HepG2 (cell line): ENCODE measurements around the gene KBTBD13. TPM values are rescaled to one million over a fixed set of nuclear protein-coding genes. Genes with fewer than 3 reads are reported as not detected.

Experiments used
- ARNT2 ChIP-seq: sonication (generic); formaldehyde crosslinking; IDR thresholded peaks from 2 replicates; pipeline ENCODE4 v1.8.0; 2022; ENCODE audit warnings: mild to moderate bottlenecking, low read depth, missing genetic modification reagents, moderate library complexity
- HHEX ChIP-seq: IDR thresholded peaks from 2 replicates; pipeline ENCODE4 v1.6.1; 2016; ENCODE audit warnings: control low read depth
- JUN ChIP-seq: sonication (generic); formaldehyde crosslinking; IDR thresholded peaks from 2 replicates; pipeline ENCODE4 v1.4.0; 2020; ENCODE audit warnings: mild to moderate bottlenecking, missing genetic modification reagents
- KDM5B ChIP-seq: sonication (generic); formaldehyde crosslinking; IDR thresholded peaks from 2 replicates; pipeline ENCODE4 v1.4.0; 2020; ENCODE audit warnings: missing genetic modification reagents, mild to moderate bottlenecking, borderline replicate concordance
- KLF16 ChIP-seq, 2 experiments: sonication (generic) in 1 of 2; formaldehyde crosslinking in 1 of 2; IDR thresholded peaks; 2 replicates each; pipeline versions ENCODE4 v1.6.1 to v1.8.0; 2016 to 2023; ENCODE audit warnings: missing genetic modification reagents in 2 of 2, missing compliant biosample characterization in 1 of 2
- KMT2B ChIP-seq: IDR thresholded peaks from 2 replicates; pipeline ENCODE4 v1.6.1; 2016; ENCODE audit warnings: missing genetic modification reagents, missing compliant biosample characterization
- PHF5A ChIP-seq: IDR thresholded peaks from one replicate; pipeline ENCODE4 v1.6.1; 2018; ENCODE audit warnings: low read depth, missing genetic modification reagents; ENCODE audit not compliant: unreplicated experiment
- PRDM10 ChIP-seq: sonication (generic); formaldehyde crosslinking; IDR thresholded peaks from 2 replicates; pipeline ENCODE4 v1.4.0; 2020; ENCODE audit warnings: low read depth, missing genetic modification reagents
- REPIN1 ChIP-seq: sonication (generic); formaldehyde crosslinking; IDR thresholded peaks from 2 replicates; pipeline ENCODE4 v1.8.0; 2022; ENCODE audit warnings: missing genetic modification reagents, low read depth, mild to moderate bottlenecking, borderline replicate concordance
- TSC22D2 ChIP-seq: sonication (generic); formaldehyde crosslinking; IDR thresholded peaks from 2 replicates; pipeline ENCODE4 v1.5.1; 2020; ENCODE audit warnings: missing genetic modification reagents, mild to moderate bottlenecking, borderline replicate concordance
- ZNF280D ChIP-seq: sonication (generic); formaldehyde crosslinking; IDR thresholded peaks from 2 replicates; pipeline ENCODE4 v1.5.1; 2020; ENCODE audit warnings: mild to moderate bottlenecking, missing genetic modification reagents
- ZNF501 ChIP-seq: sonication (generic); formaldehyde crosslinking; IDR thresholded peaks from 2 replicates; pipeline ENCODE4 v1.5.1; 2020; ENCODE audit warnings: mild to moderate bottlenecking, moderate library complexity, missing genetic modification reagents
- ZNF562 ChIP-seq: sonication (generic); formaldehyde crosslinking; IDR thresholded peaks from 2 replicates; pipeline ENCODE4 v1.8.0; 2022; ENCODE audit warnings: missing genetic modification reagents, borderline replicate concordance
- ZNF572 ChIP-seq: sonication (generic); formaldehyde crosslinking; IDR thresholded peaks from 2 replicates; pipeline ENCODE4 v1.5.1; 2020; ENCODE audit warnings: mild to moderate bottlenecking, missing genetic modification reagents
- ZNF672 ChIP-seq: sonication (generic); formaldehyde crosslinking; IDR thresholded peaks from 2 replicates; pipeline ENCODE4 v1.8.1; 2022; ENCODE audit warnings: missing genetic modification reagents
- ZNF766 ChIP-seq: sonication (generic); formaldehyde crosslinking; IDR thresholded peaks from 2 replicates; pipeline ENCODE4 v1.5.0; 2020; ENCODE audit warnings: missing genetic modification reagents, borderline replicate concordance
- polyA plus RNA-seq, 8 experiments: library from polyadenylated mRNA; depleted of rRNA in 3 of 8; stranded (reverse) in 7 of 8; unstranded in 1 of 8; fragments of >200 nt; fragmentation: Illumina TruSeq in 4 of 8; extraction: Trizol in 4 of 8; gene quantifications; 2 replicates each; pipeline versions ENCODE4 v1.2.1 to v1.2.3, GENCODE V29; 2011 to 2016; ENCODE audit warnings: low read depth in 4 of 8, missing spikeins in 1 of 8, mixed read lengths in 1 of 8; ENCODE audit not compliant: insufficient read depth in 1 of 8
- total RNA-seq, 5 experiments: library from RNA; depleted of rRNA; stranded (reverse); fragments of >200 nt; fragmentation: Illumina TruSeq; extraction: Trizol; gene quantifications; 2 replicates each; pipeline ENCODE4 v1.2.3, GENCODE V29; 2016; ENCODE audit warnings: low read depth in 1 of 5
- TF ChIP-seq, protein P1 (sequence below): sonication (generic); formaldehyde crosslinking; IDR thresholded peaks from 2 replicates; pipeline ENCODE4 v1.5.1; 2020; ENCODE audit warnings: mild to moderate bottlenecking, missing genetic modification reagents, moderate library complexity

Gene KBTBD13
- total and polyA plus RNA-seq, 2 of the 13 experiments (the other 11 are each of a cell fraction or from before 2014, with no cell fraction given), result not detected

DNA sequence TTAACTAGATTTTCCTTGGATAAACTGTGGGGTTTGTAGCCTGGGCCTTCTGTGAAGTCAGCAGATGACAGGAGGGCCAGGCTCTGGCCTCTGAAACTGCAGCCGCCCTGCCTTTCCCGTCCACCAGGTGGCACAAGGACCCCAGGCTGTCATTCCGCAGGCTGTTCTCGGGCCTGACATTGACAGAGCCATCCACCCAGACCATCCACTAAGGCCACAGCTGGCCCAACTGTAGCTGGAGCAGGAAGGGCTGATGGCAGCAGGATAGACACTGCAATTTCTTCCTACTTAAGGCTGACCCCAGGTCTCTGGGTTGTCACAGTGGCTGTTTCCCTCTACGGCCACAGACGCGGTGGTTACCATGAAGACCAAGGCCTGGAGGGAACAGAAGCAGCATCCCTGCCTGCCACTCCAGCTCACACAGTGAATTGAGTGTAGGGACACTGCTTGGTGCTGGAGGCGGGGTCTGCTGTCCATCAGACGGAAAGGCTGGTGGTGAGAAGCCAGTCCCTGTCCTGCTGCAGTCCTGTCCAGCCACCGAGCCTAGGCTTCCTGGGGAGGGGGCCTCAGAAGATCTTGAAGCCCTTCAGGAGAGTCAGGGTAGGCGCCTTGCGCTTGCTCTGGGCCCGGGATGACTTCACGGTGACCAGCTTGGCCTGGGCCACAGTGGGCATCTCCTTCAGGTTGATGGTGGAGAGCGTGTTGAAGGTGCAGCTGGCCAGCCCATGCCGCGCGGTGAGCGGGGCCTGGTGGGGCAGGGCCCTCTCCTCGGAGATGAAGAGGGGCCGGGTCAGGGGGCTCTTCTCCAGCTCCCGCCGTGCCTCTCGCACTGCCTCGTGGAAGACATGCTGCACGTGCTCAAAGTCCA lies 22.0 kb upstream of the KBTBD13 start (continued):
- TF ChIP-seq KLF16 (CRISPR knock-in tag; IDR thresholded peaks at IDR 0.05) (peak in 1 of 2 experiments; percentile 80; a peak in 2 of 4 replicates), ZNF562 (CRISPR knock-in tag) (no peak), TSC22D2 (CRISPR knock-in tag) (peak; percentile 68; the same call in 1 of the 2 replicates), ZNF280D (CRISPR knock-in tag) (no peak), PRDM10 (0 out of 2 replicates have a peak, but pooled peaks have one; percentile 40), JUN (peak; percentile 44; the same call in 1 of the 2 replicates), KMT2B (CRISPR knock-in tag) (peak; percentile 52; the same call in 1 of the 2 replicates), ZNF572 (no peak), ZNF766 (CRISPR knock-in tag) (0 out of 2 replicates have a peak, but pooled peaks have one; percentile 32), ARNT2 (CRISPR knock-in tag) (no peak), KDM5B (CRISPR knock-in tag) (no peak), PHF5A (CRISPR knock-in tag) (no peak), HHEX (CRISPR knock-in tag) (no peak), REPIN1 (CRISPR knock-in tag) (no peak; the same call in 1 of the 2 replicates), ZNF672 (CRISPR knock-in tag) (no peak), ZNF501 (CRISPR knock-in tag) (peak; percentile 44; the same call in 1 of the 2 replicates)
- TF ChIP-seq, protein P1, sequence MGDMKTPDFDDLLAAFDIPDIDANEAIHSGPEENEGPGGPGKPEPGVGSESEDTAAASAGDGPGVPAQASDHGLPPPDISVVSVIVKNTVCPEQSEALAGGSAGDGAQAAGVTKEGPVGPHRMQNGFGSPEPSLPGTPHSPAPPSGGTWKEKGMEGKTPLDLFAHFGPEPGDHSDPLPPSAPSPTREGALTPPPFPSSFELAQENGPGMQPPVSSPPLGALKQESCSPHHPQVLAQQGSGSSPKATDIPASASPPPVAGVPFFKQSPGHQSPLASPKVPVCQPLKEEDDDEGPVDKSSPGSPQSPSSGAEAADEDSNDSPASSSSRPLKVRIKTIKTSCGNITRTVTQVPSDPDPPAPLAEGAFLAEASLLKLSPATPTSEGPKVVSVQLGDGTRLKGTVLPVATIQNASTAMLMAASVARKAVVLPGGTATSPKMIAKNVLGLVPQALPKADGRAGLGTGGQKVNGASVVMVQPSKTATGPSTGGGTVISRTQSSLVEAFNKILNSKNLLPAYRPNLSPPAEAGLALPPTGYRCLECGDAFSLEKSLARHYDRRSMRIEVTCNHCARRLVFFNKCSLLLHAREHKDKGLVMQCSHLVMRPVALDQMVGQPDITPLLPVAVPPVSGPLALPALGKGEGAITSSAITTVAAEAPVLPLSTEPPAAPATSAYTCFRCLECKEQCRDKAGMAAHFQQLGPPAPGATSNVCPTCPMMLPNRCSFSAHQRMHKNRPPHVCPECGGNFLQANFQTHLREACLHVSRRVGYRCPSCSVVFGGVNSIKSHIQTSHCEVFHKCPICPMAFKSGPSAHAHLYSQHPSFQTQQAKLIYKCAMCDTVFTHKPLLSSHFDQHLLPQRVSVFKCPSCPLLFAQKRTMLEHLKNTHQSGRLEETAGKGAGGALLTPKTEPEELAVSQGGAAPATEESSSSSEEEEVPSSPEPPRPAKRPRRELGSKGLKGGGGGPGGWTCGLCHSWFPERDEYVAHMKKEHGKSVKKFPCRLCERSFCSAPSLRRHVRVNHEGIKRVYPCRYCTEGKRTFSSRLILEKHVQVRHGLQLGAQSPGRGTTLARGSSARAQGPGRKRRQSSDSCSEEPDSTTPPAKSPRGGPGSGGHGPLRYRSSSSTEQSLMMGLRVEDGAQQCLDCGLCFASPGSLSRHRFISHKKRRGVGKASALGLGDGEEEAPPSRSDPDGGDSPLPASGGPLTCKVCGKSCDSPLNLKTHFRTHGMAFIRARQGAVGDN, result peak; percentile 73
